Adrenal gland (tissue), 5 donors: ENCODE measurements around the gene SLC41A1.

Source experiments
- POLR2A ChIP-seq, 2 donors: fragments of 450-650 bp; IDR thresholded peaks; one replicate each; pipeline ENCODE4 v1.6.1; 2017; ENCODE audit warnings: antibody characterized with exemption in 2 of 2, mild to moderate bottlenecking in 2 of 2, moderate library complexity in 1 of 2
- TF ChIP-seq, protein P1 (sequence below), 6 experiments: fragments of 450-650 bp in 4 of 6; fragments of 200-600 bp in 2 of 6; sonication (generic) in 1 of 6; IDR thresholded peaks; 1 replicate in 5 of 6; 2 replicates in 1 of 6; pipeline versions ENCODE4 v1.5.1 to v1.8.0; 2016 to 2021; ENCODE audit warnings: antibody characterized with exemption in 6 of 6, mild to moderate bottlenecking in 2 of 6, moderate library complexity in 1 of 6
- donor health status: DM: no; HTN: no; CAD: no.

DNA sequence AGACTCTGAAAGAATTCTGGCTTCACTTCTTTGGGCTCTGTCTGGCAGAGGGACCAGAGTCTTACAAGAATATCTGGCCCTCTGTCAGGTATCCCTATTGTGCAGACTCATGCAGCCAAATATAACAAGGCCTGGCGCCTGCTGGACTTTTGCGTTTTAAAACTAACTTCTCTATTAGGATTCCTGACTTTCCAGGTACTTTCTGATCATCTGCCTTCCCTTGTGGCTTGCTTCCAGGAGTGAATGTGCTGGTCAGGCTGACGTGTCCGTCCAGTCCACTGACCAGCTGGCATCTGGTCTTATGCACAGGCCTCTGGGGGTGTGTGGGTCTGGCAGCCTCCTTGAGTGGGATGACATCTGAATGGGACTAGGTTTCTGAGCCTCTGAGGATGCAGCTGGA is 29.1 kb downstream of the SLC41A1 start:
- TF ChIP-seq, protein P1, sequence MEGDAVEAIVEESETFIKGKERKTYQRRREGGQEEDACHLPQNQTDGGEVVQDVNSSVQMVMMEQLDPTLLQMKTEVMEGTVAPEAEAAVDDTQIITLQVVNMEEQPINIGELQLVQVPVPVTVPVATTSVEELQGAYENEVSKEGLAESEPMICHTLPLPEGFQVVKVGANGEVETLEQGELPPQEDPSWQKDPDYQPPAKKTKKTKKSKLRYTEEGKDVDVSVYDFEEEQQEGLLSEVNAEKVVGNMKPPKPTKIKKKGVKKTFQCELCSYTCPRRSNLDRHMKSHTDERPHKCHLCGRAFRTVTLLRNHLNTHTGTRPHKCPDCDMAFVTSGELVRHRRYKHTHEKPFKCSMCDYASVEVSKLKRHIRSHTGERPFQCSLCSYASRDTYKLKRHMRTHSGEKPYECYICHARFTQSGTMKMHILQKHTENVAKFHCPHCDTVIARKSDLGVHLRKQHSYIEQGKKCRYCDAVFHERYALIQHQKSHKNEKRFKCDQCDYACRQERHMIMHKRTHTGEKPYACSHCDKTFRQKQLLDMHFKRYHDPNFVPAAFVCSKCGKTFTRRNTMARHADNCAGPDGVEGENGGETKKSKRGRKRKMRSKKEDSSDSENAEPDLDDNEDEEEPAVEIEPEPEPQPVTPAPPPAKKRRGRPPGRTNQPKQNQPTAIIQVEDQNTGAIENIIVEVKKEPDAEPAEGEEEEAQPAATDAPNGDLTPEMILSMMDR (IDR thresholded peaks at IDR 0.05) = no peak
- no peak for TF ChIP-seq POLR2A (IDR thresholded peaks at IDR 0.05)
